ENCODE data around the gene AADACL4.
"Not testable (repeated sequence)": the region's sequence is repeated elsewhere in the genome, so short reads cannot be mapped to it uniquely, and the experiment has no call there.

The AADACL4 gene

GRCh38 chr1:12629511-12629956, 14.4 kb upstream of the AADACL4 start:
- no peak for DNase-seq

- no peak for DNase-seq
Measured at GRCh38 chr1:12629985-12630760, 13.7 kb upstream of the AADACL4 start.

GRCh38 chr1:12630946-12631530, 12.8 kb upstream of the AADACL4 start:
- DNase-seq, result no peak

GRCh38 chr1:12631571-12631970, 12.3 kb upstream of the AADACL4 start:
- DNase-seq, result no peak

GRCh38 chr1:12634156-12634555, 9.7 kb upstream of the AADACL4 start:
- DNase-seq, result no peak

- no peak for DNase-seq
Measured at GRCh38 chr1:12634696-12635202, 9.1 kb upstream of the AADACL4 start.

- no peak for DNase-seq
Measured at GRCh38 chr1:12636098-12636950, 7.6 kb upstream of the AADACL4 start.

GRCh38 chr1:12637693-12638092, 6.2 kb upstream of the AADACL4 start:
- DNase-seq, result no peak

- DNase-seq, result no peak
Measured at GRCh38 chr1:12640237-12640957, 3.5 kb upstream of the AADACL4 start.

GRCh38 chr1:12640958-12641272, 3.0 kb upstream of the AADACL4 start:
- no peak for DNase-seq

GRCh38 chr1:12643079-12643478, 806 bp upstream of the AADACL4 start:
- no peak for DNase-seq

GRCh38 chr1:12644237-12644636, 352 bp downstream of the AADACL4 start:
- no peak for DNase-seq

- DNase-seq, result no peak
Measured at GRCh38 chr1:12644829-12645228, 944 bp downstream of the AADACL4 start.

GRCh38 chr1:12645401-12645800, 1.5 kb downstream of the AADACL4 start:
- not testable (repeated sequence) for DNase-seq

- no peak for DNase-seq
Measured at GRCh38 chr1:12648741-12649140, 4.9 kb downstream of the AADACL4 start.

GRCh38 chr1:12649971-12650421, 6.1 kb downstream of the AADACL4 start:
- DNase-seq, result no peak

GRCh38 chr1:12654004-12654567, 10.2 kb downstream of the AADACL4 start:
- DNase-seq, result no peak

- no peak for DNase-seq
Measured at GRCh38 chr1:12654657-12655056, 10.8 kb downstream of the AADACL4 start.

GRCh38 chr1:12656575-12656974, 12.7 kb downstream of the AADACL4 start:
- no peak for DNase-seq

GRCh38 chr1:12657060-12657884, 13.4 kb downstream of the AADACL4 start:
- no peak for DNase-seq
